CD14-positive monocyte (primary cell): ENCODE data around the gene FAM83F. TPM values are rescaled to one million over a fixed set of nuclear protein-coding genes. Genes with fewer than 3 reads are reported as not detected.

ENCODE experiments used
- DNase-seq, 3 donors: peaks; one replicate each; pipeline ENCODE4 v3.0.0-alpha.2; 2011 to 2022
- H2AFZ ChIP-seq: 2 replicates; pipeline ENCODE4 v1.6.0; 2012; ENCODE audit warnings: mild to moderate bottlenecking, low read depth, low read length, inconsistent platforms; ENCODE audit not compliant: insufficient read depth, poor library complexity, severe bottlenecking
- H3K27ac ChIP-seq, 2 donors: 1 replicate in 1 of 2; 2 replicates in 1 of 2; pipeline ENCODE4 v1.5.1; 2012 to 2013; ENCODE audit warnings: low read length in 2 of 2, control low read depth in 1 of 2, inconsistent platforms in 1 of 2, low read depth in 1 of 2, mild to moderate bottlenecking in 1 of 2
- H3K27me3 ChIP-seq, 2 donors: one replicate each; pipeline versions ENCODE4 v1.6.0 to v1.6.1; 2011 to 2013; ENCODE audit warnings: low read length in 2 of 2; ENCODE audit not compliant: control insufficient read depth in 2 of 2, insufficient read depth in 2 of 2
- H3K36me3 ChIP-seq, 2 donors: replicated peaks in 1 of 2; 1 replicate in 1 of 2; 2 replicates in 1 of 2; pipeline versions ENCODE4 v1.5.1 to v1.6.1; 2012 to 2013; ENCODE audit warnings: low read length in 2 of 2, control low read depth in 1 of 2, inconsistent platforms in 1 of 2, mild to moderate bottlenecking in 1 of 2; ENCODE audit not compliant: insufficient read depth in 2 of 2, control insufficient read depth in 1 of 2
- H3K4me1 ChIP-seq, 2 donors: 1 replicate in 1 of 2; 2 replicates in 1 of 2; pipeline versions ENCODE4 v1.5.1 to v1.6.1; 2012 to 2013; ENCODE audit warnings: low read length in 2 of 2, control low read depth in 1 of 2, inconsistent platforms in 1 of 2, mild to moderate bottlenecking in 1 of 2, moderate library complexity in 1 of 2; ENCODE audit not compliant: insufficient read depth in 2 of 2, control insufficient read depth in 1 of 2
- H3K4me2 ChIP-seq: replicated peaks from 2 replicates; pipeline ENCODE3; 2012; ENCODE audit warnings: low read length, moderate library complexity, mild to moderate bottlenecking; ENCODE audit not compliant: poor library complexity, severe bottlenecking; ENCODE audit errors: extremely low read depth
- H3K4me3 ChIP-seq, 3 experiments: fragments of 200-600 bp in 1 of 3; sonication (generic) in 1 of 3; replicated peaks in 1 of 3; 1 replicate in 2 of 3; 2 replicates in 1 of 3; pipeline ENCODE4 v1.5.1; 2011 to 2013; ENCODE audit warnings: low read length in 3 of 3, mild to moderate bottlenecking in 3 of 3, control low read depth in 2 of 3, low read depth in 2 of 3, inconsistent platforms in 1 of 3, moderate library complexity in 1 of 3
- H3K79me2 ChIP-seq: 2 replicates; pipeline ENCODE4 v1.6.0; 2012; ENCODE audit warnings: mild to moderate bottlenecking, control low read depth, inconsistent platforms, low read length, moderate library complexity; ENCODE audit not compliant: insufficient read depth
- H3K9ac ChIP-seq: 2 replicates; pipeline ENCODE4 v1.6.0; 2017; ENCODE audit warnings: low read length, mild to moderate bottlenecking; ENCODE audit not compliant: insufficient read depth, poor library complexity, severe bottlenecking
- H3K9me3 ChIP-seq, 2 donors: replicated peaks in 1 of 2; 1 replicate in 1 of 2; 2 replicates in 1 of 2; pipeline versions ENCODE4 v1.5.1 to v1.6.1; 2012 to 2013; ENCODE audit warnings: low read length in 2 of 2, control low read depth in 1 of 2; ENCODE audit not compliant: control insufficient read depth in 1 of 2, insufficient read depth in 1 of 2
- H4K20me1 ChIP-seq: 2 replicates; pipeline ENCODE4 v1.6.0; 2012; ENCODE audit warnings: mild to moderate bottlenecking, low read length, control low read depth, moderate library complexity; ENCODE audit not compliant: insufficient read depth
- H3K27ac Mint-ChIP-seq, 7 donors: one replicate each; pipeline ENCODE4 v1.8.0; 2020; ENCODE audit warnings: mild to moderate bottlenecking in 7 of 7, mixed read lengths in 7 of 7, moderate library complexity in 6 of 7, inconsistent platforms in 2 of 7
- H3K27me3 Mint-ChIP-seq, 3 donors: one replicate each; pipeline ENCODE4 v1.8.0; 2021 to 2022; ENCODE audit warnings: low read depth in 3 of 3, mild to moderate bottlenecking in 3 of 3, mixed read lengths in 3 of 3, moderate library complexity in 3 of 3, inconsistent platforms in 1 of 3
- H3K36me3 Mint-ChIP-seq, 2 donors: one replicate each; pipeline ENCODE4 v1.8.0; 2020; ENCODE audit warnings: mixed read lengths in 2 of 2, inconsistent platforms in 1 of 2, mild to moderate bottlenecking in 1 of 2
- H3K4me1 Mint-ChIP-seq: one replicate; pipeline ENCODE4 v1.8.0; 2020; ENCODE audit warnings: mild to moderate bottlenecking, mixed read lengths
- H3K4me3 Mint-ChIP-seq, 2 donors: one replicate each; pipeline ENCODE4 v1.8.0; 2020; ENCODE audit warnings: mild to moderate bottlenecking in 2 of 2, mixed read lengths in 2 of 2, moderate library complexity in 1 of 2
- H3K9me3 Mint-ChIP-seq, 7 donors: one replicate each; pipeline ENCODE4 v1.8.0; 2020 to 2022; ENCODE audit warnings: mixed read lengths in 7 of 7, mild to moderate bottlenecking in 6 of 7, moderate library complexity in 6 of 7, inconsistent platforms in 2 of 7
- CTCF ChIP-seq: fragments of 200-600 bp; IDR thresholded peaks from one replicate; pipeline ENCODE4 v1.8.0; 2022; ENCODE audit warnings: antibody characterized with exemption, mild to moderate bottlenecking
- WGBS: methylation state at CpG from one replicate; pipeline ENCODE4 v1.1.5; 2013; ENCODE audit warnings: missing lambda C conversion rate; ENCODE audit not compliant: insufficient coverage; 5-methylcytosine and 5-hydroxymethylcytosine counted together
- intact Hi-C, 2 donors: fragments of 100-400 bp; cut with micrococcal nuclease; formaldehyde crosslinking; loops; one replicate each; pipeline versions ENCODE4 v1.15.0 to v1.15.1; 2023
- polyA plus RNA-seq, 3 donors: library from polyadenylated mRNA; depleted of rRNA in 1 of 3; unstranded in 2 of 3; stranded (reverse) in 1 of 3; fragments of 300-500 nt in 2 of 3; fragments of >200 nt in 1 of 3; fragmentation: Illumina TruSeq in 2 of 3; gene quantifications; 1 replicate in 2 of 3; 2 replicates in 1 of 3; pipeline ENCODE4 v1.2.3, GENCODE V29; 2012 to 2021

FAM83F gene
- polyA plus RNA-seq, 3 donors = 0.01 TPM; not detected in 2

- peaks cover 3% of the 10 kb centered on the region for H3K4me1 Mint-ChIP-seq
- WGBS = 92% methylated on average over 5 of the region's 11 CpGs
- DNase-seq = no peak
Measured at GRCh38 chr22:40035351-40035750, 40.6 kb downstream of the FAM83F start.

GRCh38 chr22:40036126-40036525 is 41.4 kb downstream of the FAM83F start:
- Mint-ChIP-seq H3K27me3 (peaks cover 2 to 8% (median 2%) of the 10 kb centered on the region in 3 donors), H3K4me3 (no peak overlapping the region), H3K9me3 (no peaks in the 10 kb centered on the region), H3K36me3 (no peaks in the 10 kb centered on the region), H3K4me1 (peaks cover 9% of the 10 kb centered on the region), H3K27ac (no peak overlapping the region)
- Histone ChIP-seq H4K20me1 (no peaks in the 10 kb centered on the region), H3K4me2 (no peak overlapping the region), H3K9ac (no peak overlapping the region), H3K9me3 (no peaks in the 10 kb centered on the region), H3K79me2 (no peaks in the 10 kb centered on the region), H3K27me3 (no peaks in the 10 kb centered on the region), H3K4me3 (no peak overlapping the region), H3K27ac (no peak overlapping the region), H3K36me3 (no peaks in the 10 kb centered on the region), H3K4me1 (peaks cover 5 to 8% of the 10 kb centered on the region in 2 donors), H2AFZ (no peak overlapping the region)
- 82% methylated on average over 4 of the region's 6 CpGs for WGBS
- intact Hi-C loops = no loop called here
- DNase-seq = no peak
- no peak for TF ChIP-seq CTCF

More at GRCh38 chr22:40035351-40035750, 40.6 kb downstream of the FAM83F start:
- H3K4me2 ChIP-seq = no peak overlapping the region
- no peak overlapping the region for H3K27ac ChIP-seq
- Mint-ChIP-seq H3K27me3 (peaks cover 2 to 8% (median 2%) of the 10 kb centered on the region in 3 donors), H3K9me3 (no peaks in the 10 kb centered on the region), H3K27ac (no peak overlapping the region), H3K4me3 (no peak overlapping the region), H3K36me3 (no peaks in the 10 kb centered on the region)
- H2AFZ ChIP-seq = no peak overlapping the region
- no peaks in the 10 kb centered on the region for H3K27me3 ChIP-seq
- H4K20me1 ChIP-seq = no peaks in the 10 kb centered on the region
- no peaks in the 10 kb centered on the region for H3K79me2 ChIP-seq
- peaks cover 0 to under 1% of the 10 kb centered on the region in 2 donors for H3K4me1 ChIP-seq
- H3K9me3 ChIP-seq = no peaks in the 10 kb centered on the region
- H3K36me3 ChIP-seq = no peaks in the 10 kb centered on the region
- intact Hi-C loops = no loop called here
- no peak overlapping the region for H3K9ac ChIP-seq
- H3K4me3 ChIP-seq = no peak overlapping the region
- no peak for TF ChIP-seq CTCF
